ENCODE data around the gene ZNF511.
"Not testable (repeated sequence)": the region's sequence is repeated elsewhere in the genome, so short reads cannot be mapped to it uniquely, and the experiment has no call there.

Gene ZNF511, protein sequence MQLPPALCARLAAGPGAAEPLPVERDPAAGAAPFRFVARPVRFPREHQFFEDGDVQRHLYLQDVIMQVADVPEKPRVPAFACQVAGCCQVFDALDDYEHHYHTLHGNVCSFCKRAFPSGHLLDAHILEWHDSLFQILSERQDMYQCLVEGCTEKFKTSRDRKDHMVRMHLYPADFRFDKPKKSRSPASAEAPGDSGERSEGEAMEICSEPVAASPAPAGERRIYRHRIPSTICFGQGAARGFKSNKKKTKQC

DNA sequence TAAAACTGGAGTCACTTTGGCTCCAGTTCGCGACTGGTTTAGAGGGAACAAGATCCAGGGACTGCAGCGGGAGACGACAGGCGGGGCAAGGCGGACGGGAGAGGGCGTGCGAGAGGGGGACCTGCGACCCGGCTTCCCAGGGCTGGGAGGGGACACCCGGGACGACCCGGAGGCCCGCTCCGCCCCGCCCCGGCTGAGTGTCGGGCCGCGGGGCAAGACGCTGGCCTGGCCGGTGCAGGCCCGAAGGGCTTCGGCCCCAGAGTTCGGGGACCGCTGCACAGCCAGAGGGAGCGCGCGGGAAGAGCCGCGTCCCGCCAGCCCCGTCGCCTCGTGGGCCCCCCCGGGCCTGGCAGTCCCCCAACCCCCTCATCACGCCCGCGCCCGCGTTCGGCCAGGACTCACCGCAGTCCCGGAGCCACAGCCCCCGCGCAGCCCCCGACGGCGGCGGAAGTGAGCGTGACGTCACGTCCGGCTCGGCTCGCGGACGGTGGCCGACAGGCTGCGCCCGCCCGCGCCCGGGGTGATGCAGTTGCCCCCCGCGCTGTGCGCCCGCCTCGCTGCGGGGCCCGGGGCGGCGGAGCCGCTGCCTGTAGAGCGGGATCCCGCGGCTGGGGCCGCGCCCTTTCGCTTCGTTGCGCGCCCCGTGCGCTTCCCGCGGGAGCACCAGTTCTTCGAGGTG lies at the start of gene ZNF511, which contains the start of gene TUBGCP2:
Gene ZNF511, plus strand, starts transcription at position 494 of the 679 bp plus-strand sequence. Its CDS starts 30 bp downstream, at position 524.
Gene TUBGCP2, minus strand, starts transcription at position 452 of the 679 bp plus-strand sequence. CDS start 5,931 bp downstream, outside the sequence.
- peak; percentile 76 for DNase-seq (ENCODE audit: low spot score)

DNA sequence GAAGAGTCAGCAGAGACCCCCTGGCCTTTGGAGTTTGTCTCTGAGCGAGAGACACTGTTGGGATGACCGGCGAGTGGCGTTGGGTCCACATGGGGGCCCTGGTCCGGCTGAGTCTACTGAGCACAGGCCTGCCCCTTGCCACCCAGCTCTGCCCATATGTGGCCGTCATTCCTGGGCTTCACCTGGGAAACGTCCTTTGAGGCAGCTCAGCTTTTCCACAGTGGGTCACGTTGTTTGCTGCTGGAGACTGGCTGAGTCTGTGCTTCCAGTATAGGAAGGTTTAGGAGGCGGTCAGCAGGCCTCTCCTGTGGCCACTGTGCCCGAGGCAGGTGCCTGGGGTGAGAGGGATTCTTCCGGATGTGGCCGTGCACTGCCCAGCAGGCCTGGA lies 49.1 kb upstream of the ZNF511 start:
- DNase-seq (ENCODE audit: low spot score) = no peak

DNA sequence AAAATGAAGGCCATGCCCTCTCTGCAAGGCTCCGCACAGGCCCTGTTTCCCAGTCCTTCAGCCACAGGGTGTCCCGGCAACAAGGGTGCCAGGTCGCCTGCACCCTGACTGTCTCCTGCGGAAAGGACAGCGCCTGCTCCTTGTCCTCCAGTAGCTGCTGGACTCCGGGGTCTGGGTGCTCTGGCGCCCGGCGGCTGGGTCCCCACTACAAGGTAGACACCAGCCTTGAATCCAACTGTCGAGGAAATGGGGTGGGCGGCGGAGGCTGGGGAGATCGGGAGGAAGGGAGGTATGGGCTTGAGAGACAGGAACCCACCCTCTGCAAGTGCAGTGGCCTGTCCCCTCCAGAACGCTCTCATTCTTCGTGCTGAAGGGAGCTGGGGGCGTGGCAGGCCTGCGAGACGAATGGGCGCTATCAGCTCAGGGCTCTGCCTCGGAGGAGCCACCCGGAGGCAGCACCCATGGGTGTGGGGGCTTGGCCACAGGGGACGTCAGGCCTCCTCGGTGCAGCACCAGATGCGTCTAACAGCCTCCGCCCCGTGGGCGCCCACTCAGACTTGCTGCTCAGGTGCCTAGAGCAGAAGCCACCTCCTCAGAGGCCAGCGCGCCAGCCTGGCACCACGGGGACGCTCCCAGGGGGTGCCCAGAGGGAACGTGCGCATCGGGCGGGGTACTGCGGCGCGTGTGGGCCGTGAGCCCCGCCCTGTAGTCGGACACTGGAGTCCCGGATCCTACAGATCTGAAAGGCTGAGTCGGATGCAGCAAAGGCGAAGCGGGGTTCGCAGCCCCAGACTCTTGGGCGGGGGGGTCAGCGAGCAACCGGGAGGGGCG lies 47.6 kb upstream of the ZNF511 start:
- DNase-seq (ENCODE audit: low spot score) = no peak

DNA sequence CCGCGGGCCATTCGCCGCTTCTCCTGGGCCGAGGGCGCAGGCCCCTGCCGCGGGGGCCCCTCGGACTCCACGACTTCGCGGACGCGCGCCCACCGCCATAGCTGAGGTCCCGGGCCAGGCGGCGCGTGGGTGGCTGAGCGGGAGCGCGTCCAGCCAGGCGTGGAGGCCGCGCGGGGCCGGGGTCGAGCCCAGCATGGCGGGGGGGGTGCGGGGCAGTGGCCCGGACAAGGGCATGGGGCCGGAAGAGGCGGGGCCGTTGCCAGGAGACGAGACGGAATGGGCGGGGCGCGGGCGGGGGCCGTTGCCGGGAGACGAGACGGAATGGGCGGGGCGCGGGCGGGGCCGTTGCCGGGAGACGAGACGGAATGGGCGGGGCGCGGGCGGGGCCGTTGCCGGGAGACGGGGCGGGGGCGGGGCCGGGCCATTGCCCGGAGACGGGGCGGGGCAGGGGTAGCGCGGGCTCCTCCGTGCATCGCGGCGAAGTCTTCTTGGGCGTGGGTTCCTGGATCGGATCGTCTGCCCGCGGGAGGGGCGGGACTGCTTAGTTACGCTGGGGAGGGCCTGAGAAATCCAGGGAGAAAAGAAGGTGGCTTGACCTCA lies 46.9 kb upstream of the ZNF511 start:
- peak; percentile 40 for DNase-seq (ENCODE audit: low spot score)

DNA sequence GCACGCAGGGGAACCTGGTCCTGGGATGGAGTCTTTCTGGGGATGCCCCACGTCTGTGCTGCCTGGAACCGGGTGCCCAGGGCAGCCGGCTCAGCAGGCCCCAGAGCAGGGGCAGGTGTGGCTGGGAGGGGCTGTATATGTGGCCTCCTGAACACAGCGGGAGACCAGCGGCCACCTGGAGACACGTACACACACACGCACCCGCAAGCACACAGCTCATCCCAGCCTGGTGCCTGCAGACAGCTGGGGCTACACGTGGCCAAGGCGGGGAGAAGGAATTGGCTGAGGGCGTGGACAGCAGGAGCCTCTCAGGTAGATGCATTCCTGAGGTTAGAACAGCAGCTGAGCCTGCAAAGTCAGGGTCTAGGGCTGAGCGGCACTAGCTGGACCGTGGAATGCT lies 46.0 kb upstream of the ZNF511 start:
- no peak for DNase-seq (ENCODE audit: low spot score)

DNA sequence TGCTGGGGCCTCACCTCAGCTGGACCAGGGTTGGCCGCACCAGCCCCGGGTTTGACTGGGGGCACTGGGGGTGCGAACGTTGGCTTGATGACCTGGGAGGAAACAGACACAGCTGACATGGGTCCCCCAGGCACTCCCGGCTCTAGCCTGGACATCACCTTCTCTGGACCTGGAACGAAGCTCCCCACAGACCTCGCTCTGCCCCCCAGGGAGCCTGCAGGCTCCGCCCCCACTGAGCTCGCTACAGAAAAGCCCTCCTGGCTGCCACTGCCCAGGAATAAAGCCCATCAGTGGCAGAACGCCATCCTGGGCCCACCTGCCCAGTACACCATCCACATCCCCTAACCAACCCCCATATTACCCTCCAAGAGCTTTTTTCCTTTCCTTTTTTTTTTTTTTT lies 45.0 kb upstream of the ZNF511 start:
- DNase-seq (ENCODE audit: low spot score) = no peak

DNA sequence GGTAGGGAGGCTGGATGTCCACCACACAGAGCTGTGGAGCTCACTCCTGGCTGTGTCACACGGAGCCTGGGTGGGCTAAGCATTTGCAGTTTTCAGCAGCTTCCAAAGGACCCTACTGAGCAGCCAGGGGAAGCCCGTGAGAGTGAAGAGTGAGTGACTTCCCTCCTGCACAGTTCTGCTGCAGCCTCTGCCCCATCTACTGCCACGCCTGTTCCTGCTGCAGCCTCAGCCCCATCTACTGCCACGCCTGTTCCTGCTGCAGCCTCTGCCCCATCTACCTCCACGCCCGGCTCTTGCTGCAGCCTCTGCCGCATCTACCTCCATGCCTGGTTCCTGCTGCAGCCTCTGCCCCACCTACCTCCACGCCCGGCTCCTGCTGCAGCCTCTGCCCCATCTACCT lies 44.3 kb upstream of the ZNF511 start:
- no peak for DNase-seq (ENCODE audit: low spot score)

DNA sequence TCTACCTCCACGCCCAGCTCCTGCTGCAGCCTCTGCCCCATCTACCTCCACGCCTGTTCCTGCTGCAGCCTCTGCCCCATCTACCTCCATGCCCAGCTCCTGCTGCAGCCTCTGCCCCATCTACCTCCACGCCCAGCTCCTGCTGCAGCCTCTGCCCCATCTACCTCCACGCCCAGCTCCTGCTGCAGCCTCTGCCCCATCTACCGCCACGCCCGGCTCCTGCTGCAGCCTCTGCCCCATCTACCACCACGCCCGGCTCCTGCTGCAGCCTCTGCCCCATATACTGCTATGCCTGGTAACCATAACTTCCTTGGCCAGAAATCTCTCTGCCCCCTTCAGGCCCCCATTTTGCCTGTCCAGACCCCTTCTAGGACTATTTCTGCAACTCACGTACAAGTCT lies 43.7 kb upstream of the ZNF511 start:
- not testable (repeated sequence) for DNase-seq (ENCODE audit: low spot score)

DNA sequence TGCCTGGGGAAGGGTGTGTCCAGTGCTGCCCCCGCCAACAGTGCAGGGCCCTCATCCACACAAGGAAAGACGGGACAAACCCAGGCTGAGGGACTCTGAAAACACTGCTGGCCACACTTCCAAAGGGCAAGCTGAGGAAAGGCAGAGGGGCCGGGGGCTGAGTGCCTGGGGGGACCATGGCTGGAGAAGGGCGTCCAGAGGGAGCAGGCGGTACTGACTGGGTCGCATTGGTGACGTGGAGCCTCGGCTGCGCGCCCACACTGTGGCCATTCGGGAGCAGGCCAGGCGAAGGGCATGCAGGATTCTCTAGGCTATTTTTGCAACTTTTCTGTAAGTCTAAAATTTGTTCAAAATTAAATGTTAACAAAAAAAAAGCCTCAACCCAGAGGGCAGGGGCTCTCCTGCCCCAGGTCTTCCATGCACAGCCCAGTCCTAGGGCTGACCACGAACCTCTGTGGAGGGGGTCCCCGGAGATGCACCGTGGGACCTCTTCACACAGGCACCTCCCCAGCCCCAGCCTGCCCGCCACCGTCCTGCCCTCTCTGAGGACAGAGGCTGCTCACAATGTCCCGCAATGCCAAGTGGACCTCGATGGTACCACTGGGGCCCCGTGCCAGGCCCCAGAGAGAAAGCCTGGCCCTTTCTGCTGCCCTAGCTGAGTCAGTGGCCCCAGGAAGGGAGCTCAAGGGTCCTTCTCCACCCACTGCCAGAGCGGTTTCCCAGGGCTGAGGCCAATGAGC lies 42.5 kb upstream of the ZNF511 start:
- DNase-seq (ENCODE audit: low spot score) = no peak

DNA sequence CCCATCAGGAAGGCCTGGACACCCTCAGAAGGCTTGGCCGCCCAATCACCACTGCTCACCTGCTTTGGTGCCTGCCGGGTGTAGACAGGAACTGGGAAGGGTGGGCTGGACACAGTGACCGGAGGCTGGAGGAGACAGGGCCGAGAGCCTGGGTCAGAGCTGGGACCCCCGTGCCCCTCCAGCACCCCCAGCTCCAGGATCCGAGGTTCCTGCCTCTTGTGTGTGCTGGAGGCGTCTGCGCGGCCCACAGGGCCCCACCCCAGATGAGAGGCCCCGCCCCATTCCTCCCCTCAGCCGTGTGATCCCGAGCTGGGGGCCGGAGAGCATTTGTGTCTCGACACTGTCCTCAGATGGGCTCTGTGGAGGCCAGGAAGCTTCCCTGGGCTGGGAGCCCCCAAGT lies 41.4 kb upstream of the ZNF511 start:
- no peak for DNase-seq (ENCODE audit: low spot score)

DNA sequence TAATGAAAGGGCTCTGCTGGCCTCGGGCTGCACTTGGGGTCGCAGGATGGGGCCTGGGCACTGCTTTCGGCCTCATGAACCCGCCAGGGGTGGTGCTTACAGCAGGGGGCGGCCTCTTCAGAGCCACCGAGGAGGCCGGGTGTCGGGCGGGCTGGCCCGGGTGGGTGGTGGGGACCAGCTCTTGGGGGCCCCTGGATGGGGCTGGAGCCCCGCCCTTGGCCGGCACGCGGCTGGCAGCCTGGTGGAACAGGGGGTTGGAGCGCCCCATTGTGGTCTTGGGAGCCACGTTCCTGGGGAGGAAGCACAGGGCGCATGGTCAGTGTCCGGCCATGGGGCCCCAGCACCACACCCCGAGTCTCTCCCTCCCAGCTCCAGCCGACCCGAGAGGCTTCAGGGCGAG lies 40.9 kb upstream of the ZNF511 start:
- no peak for DNase-seq (ENCODE audit: low spot score)

DNA sequence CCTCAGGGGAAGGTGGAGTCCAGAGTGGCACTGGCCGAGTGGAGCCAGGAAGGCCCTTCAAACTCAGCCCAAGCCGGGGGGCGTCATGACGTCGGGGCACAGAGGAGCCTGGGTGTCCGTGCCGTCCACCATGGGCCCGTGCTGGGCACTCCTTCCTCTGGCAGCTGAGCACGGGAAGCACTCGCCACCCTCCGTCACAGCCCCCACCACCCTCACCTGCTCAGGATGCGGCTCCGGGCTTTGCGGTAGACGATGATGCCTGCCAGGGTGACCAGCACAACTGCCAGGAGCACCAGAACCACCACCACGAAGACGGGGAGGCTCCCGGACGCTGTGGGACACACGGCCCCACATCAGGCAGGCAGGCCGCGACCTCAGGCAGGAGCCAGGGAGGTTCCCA lies 40.2 kb upstream of the ZNF511 start:
- DNase-seq (ENCODE audit: low spot score) = no peak

DNA sequence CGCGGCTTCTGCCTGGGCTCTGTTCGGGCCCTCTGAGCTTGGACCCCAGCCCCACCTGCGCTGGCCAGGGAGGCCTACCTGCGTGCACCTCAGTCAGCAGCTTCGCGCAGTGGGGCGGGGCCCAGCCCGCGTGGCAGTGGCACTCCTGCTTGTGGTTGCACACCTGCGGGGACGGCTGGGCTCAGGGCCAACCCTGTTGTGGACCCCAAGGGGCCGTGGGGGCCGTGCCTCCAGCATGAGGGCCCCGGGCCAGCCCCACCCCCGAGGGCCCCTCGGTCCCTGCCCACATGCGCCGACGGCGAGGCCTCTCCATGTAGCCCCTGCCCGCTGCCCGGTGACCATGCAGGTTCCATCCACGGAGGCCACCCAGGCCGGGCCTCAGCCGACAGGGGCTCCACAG lies 39.3 kb upstream of the ZNF511 start:
- no peak for DNase-seq (ENCODE audit: low spot score)

DNA sequence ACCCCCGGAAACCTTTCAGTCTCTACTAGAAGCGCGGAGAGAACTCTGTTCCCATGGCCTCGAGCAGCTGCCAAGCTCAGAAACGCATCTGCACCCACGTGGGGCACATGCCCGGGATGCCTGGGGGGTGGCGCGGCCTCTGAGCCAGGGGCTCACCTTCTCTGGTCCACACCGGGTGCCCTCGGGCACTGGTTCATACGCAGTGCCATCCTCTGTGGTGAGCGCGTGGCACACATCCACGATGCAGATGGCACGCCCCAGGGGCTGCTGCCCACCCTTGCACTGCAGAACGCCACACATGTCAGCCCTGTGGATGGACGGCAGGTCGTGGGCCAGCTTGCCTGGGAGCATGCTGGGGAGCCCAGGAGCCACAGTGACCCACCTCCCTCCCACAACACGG lies 38.5 kb upstream of the ZNF511 start:
- no peak for DNase-seq (ENCODE audit: low spot score)

DNA sequence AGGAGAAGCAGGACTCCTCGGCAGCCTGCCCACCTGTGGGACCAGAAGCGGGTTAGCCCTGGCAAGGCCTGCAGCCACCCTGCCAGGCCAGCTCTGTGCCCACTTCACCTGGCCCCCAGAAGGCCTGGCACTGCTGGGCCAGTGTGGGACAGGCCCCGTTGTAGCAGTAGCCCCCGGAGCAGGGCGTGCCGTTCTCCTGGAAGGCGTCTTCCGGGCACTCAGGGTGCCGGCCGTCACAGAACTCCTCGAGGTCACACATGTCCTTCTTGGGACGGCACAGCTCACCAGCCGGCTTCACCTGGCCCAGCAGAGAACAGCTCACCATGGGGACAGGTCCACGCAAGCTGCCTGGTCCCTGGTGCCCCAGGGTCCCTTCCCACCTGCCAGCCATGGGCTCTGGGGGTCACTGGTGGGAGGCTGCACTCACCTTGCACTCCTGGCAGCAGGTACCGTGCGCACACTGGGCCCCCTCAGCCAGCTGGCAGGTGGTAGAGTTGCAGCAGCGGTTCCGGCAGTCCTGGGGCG lies 37.9 kb upstream of the ZNF511 start:
- DNase-seq (ENCODE audit: low spot score) = no peak

DNA sequence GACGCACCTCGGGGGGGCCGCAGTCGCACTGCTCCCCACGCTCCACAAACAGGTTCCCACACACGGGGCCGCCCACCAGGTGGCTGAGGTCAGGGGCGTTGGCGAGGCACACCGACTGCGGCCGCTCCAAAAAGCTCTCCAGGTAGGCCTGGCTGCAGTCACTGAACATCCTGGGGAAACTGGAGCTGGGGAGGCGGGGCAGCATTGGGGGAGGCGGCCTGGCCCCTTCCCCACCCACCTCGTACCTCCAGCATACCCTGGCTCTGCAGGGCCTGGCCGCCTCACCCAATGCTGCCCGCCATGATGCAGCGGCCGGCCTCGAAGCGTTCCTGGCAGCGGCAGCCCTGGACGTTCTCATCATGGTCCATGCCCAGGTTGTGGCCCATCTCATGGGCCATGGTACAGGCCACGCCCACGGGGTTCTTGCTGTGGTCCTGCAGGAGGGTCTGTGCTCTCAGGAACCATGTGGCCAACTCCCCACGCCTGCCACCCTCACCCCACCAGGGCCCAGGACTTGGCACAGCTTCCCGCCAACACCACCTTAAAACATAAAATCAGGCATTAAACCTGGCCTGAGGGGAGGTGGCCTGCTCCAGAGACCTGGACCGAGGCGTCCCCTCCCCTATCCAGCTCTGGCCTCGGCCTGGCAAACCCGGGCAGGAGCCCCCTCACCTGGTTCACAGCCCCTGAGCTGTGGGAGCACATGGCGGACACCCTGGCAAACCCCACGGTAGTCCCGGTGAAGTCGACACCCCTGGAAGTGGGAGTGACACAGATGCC lies 37.0 kb upstream of the ZNF511 start:
- DNase-seq (ENCODE audit: low spot score) = no peak

DNA sequence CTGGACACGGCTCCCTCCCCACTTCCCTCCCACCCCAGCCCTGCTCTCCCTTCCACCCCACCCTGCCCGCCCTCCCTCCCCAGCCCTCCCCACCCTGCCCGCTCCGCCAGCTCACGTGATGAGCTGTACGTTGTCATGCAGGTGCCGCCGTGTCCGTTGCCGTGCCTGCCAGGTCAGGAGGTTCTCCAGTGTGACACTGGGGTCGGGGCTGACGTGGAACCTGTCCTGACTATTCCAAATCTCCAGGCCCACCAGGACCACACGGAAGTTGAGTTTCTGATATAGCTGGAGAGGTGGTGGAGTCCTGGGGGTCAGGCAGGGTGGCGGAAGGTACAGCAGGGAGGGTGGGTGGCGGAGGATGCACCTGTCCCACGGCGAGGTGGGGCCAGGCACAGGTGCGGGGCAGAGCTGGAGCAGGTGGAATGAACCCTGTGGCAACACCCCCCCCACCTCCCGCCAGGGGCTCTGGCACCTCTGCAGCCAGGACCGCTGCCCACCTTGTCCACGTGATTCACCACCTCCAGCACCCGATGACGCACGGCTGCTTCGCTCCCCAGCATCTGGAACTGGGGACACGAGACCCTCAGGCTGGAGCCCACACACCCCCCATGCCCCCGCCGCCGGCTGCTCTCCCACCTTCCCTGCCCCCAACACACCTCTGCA lies 36.3 kb upstream of the ZNF511 start:
- DNase-seq (ENCODE audit: low spot score) = no peak

DNA sequence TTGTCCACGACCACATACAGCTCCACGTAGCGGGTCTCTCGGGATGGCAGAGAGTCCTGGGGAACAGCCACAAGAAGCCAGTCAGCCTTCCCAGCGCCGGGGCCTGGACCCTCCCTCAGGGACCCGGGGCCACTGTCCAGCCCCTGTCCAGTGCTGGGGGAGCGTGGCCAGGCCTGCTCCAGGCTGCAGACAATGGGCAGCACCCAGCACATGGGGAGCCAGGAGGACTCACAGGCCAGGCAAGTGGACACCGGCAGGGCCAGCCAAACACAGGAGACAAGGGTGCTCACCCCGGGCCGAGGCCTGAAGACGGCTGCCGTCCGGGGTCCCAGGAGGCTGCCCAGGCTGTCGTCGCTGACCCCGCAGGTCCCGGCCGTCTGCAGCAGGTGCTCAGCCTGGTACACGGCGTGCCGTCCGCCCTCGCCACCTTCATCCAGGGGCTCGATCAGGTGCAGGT lies 35.7 kb upstream of the ZNF511 start:
- no peak for DNase-seq (ENCODE audit: low spot score)

DNA sequence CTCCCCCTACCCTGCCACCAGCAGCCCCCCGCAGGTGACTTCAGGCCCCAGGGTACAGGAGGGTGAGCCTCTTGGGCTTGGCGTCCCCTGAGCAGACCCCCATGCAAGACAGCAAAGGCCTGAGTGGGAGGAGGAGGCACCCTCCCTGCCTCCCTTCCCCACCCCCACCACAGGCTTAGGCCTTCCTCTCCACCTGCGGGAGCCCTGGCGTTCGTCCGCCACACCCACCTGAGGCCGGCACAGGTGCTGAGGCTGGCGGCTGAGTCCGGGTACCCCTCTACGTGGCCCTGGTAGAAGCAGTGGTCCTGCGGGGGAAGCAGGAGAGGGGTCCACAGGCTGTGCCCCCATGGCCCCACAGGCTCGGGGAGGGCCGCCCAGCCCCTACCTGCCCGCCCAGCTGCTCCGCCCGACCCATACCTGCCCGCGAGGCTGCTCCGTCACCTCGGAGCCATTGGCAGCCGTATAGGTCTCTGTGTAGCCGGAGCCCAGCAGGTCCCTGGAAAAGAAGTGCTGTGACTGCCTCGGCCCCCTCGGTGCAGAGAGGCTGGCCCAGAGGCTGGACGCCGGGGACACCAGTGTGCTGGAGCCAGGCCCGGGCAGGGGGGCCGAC lies 35.1 kb upstream of the ZNF511 start:
- no peak for DNase-seq (ENCODE audit: low spot score)

Measured in kidney capillary endothelial cell (primary cell).